GM19025 (cell line): ENCODE measurements around the gene ZNF568.

Experiments used
- ATAC-seq: cut with Tn5 transposase; IDR thresholded peaks from one replicate; pipeline ENCODE4 v1.9.1; 2021; ENCODE audit warnings: mild to moderate bottlenecking, low read depth, moderate library complexity; ENCODE audit not compliant: unreplicated experiment

The ZNF568 gene

GRCh38 chr19:36915992-36916830 is at the start of gene ZNF568, which contains the start of gene ZNF829:
ZNF568 (plus strand) TSS chr19:36916332; CDS start chr19:36922771, 6,439 bp downstream.
ZNF829 (minus strand) TSS chr19:36916291; CDS start chr19:36915167, 1,124 bp downstream.
- ATAC-seq, result peak; percentile 86

- no peak for ATAC-seq
Measured at GRCh38 chr19:36876993-36877938, 38.9 kb upstream of the ZNF568 start.

- no peak for ATAC-seq
Measured at GRCh38 chr19:36891768-36892357, 24.3 kb upstream of the ZNF568 start.

GRCh38 chr19:36894849-36895383 is 21.2 kb upstream of the ZNF568 start:
- no peak for ATAC-seq

GRCh38 chr19:36898422-36898821 is 17.7 kb upstream of the ZNF568 start:
- no peak for ATAC-seq

- no peak for ATAC-seq
Measured at GRCh38 chr19:36916991-36917390, 859 bp downstream of the ZNF568 start.

- no peak for ATAC-seq
Measured at GRCh38 chr19:36918090-36918489, 2.0 kb downstream of the ZNF568 start.

- ATAC-seq, result no peak
Measured at GRCh38 chr19:36931684-36932083, 15.6 kb downstream of the ZNF568 start.

GRCh38 chr19:36939153-36939552 is 23.0 kb downstream of the ZNF568 start:
- ATAC-seq, result no peak

- no peak for ATAC-seq
Measured at GRCh38 chr19:36950335-36951119, 34.4 kb downstream of the ZNF568 start.

- no peak for ATAC-seq
Measured at GRCh38 chr19:36962346-36962745, 46.2 kb downstream of the ZNF568 start.

GRCh38 chr19:36963280-36963679 is 47.1 kb downstream of the ZNF568 start:
- ATAC-seq, result no peak

- no peak for ATAC-seq
Measured at GRCh38 chr19:36972571-36972970, 56.4 kb downstream of the ZNF568 start.

- ATAC-seq, result no peak
Measured at GRCh38 chr19:36973021-36973843, 57.1 kb downstream of the ZNF568 start.

GRCh38 chr19:36973844-36974195 is 57.7 kb downstream of the ZNF568 start:
- ATAC-seq, result no peak

GRCh38 chr19:36986131-36986530 is 70.0 kb downstream of the ZNF568 start:
- ATAC-seq, result no peak

GRCh38 chr19:36986601-36987000 is 70.5 kb downstream of the ZNF568 start:
- no peak for ATAC-seq

GRCh38 chr19:36987091-36987490 is 71.0 kb downstream of the ZNF568 start:
- no peak for ATAC-seq
